Left renal cortex interstitium (tissue), 4 donors: ENCODE results near the gene SLCO1A2. TPM values are rescaled to one million over a fixed set of nuclear protein-coding genes. Genes with fewer than 3 reads are reported as not detected.
"Not testable (repeated sequence)": the region's sequence is repeated elsewhere in the genome, so short reads cannot be mapped to it uniquely, and the experiment has no call there.

ENCODE experiments used
- DNase-seq, 4 donors: peaks; one replicate each; pipeline ENCODE4 v3.0.0-alpha.2; 2013; ENCODE audit warnings: low read depth in 4 of 4, low spot score in 2 of 4, missing footprints in 1 of 4
- polyA plus RNA-seq, 4 donors: library from polyadenylated mRNA; unstranded; fragments of 120-200 nt; gene quantifications; one replicate each; pipeline ENCODE4 v1.2.1, GENCODE V29; 2013; ENCODE audit not compliant: insufficient read length in 4 of 4

The SLCO1A2 gene
- polyA plus RNA-seq: under 1 TPM; 0.05 to 0.97 (median 0.23) TPM

- DNase-seq: no peak
Observed at GRCh38 chr12:21334771-21335325, at the start of gene SLCO1A2. Gene SLCO1A2 (minus strand): TSS chr12:21334917. CDS start chr12:21334647, 270 bp downstream.

GRCh38 chr12:21384261-21384660 lies 49.5 kb upstream of the SLCO1A2 start:
- DNase-seq: no peak

- not testable (repeated sequence) for DNase-seq
Observed at GRCh38 chr12:21381320-21381719, 46.6 kb upstream of the SLCO1A2 start.

- no peak for DNase-seq
Observed at GRCh38 chr12:21379218-21379617, 44.5 kb upstream of the SLCO1A2 start.

GRCh38 chr12:21372602-21373001 lies 37.9 kb upstream of the SLCO1A2 start, which contains the start of gene IAPP:
Gene IAPP (plus strand): TSS chr12:21372902. CDS start chr12:21373352, 450 bp downstream.
- no peak for DNase-seq

GRCh38 chr12:21370845-21371449 lies 36.2 kb upstream of the SLCO1A2 start:
- DNase-seq: no peak

- no peak for DNase-seq
Observed at GRCh38 chr12:21369141-21369980, 34.6 kb upstream of the SLCO1A2 start.

GRCh38 chr12:21360632-21361031 lies 25.9 kb upstream of the SLCO1A2 start:
- DNase-seq: not testable (repeated sequence)

GRCh38 chr12:21354641-21355040 lies 19.9 kb upstream of the SLCO1A2 start:
- no peak for DNase-seq

GRCh38 chr12:21353948-21354347 lies 19.2 kb upstream of the SLCO1A2 start:
- DNase-seq: no peak

- DNase-seq: no peak
Observed at GRCh38 chr12:21353487-21353886, 18.8 kb upstream of the SLCO1A2 start.

- no peak for DNase-seq
Observed at GRCh38 chr12:21350975-21351374, 16.3 kb upstream of the SLCO1A2 start.

- no peak for DNase-seq
Observed at GRCh38 chr12:21346542-21347205, 12.0 kb upstream of the SLCO1A2 start.

- no peak for DNase-seq
Observed at GRCh38 chr12:21343636-21344035, 8.9 kb upstream of the SLCO1A2 start.

- no peak for DNase-seq
Observed at GRCh38 chr12:21341769-21342168, 7.1 kb upstream of the SLCO1A2 start.

GRCh38 chr12:21340403-21340802 lies 5.7 kb upstream of the SLCO1A2 start:
- DNase-seq: no peak

- DNase-seq: no peak
Observed at GRCh38 chr12:21339921-21340320, 5.2 kb upstream of the SLCO1A2 start.

- no peak for DNase-seq
Observed at GRCh38 chr12:21337959-21338744, 3.4 kb upstream of the SLCO1A2 start.

- DNase-seq: no peak
Observed at GRCh38 chr12:21337453-21337852, 2.7 kb upstream of the SLCO1A2 start.

- no peak for DNase-seq
Observed at GRCh38 chr12:21336656-21337055, 1.9 kb upstream of the SLCO1A2 start.
